HEK293 (cell line): Measurements from ENCODE around the gene KLHL6.
"Not testable (repeated sequence)": the region's sequence is repeated elsewhere in the genome, so short reads cannot be mapped to it uniquely, and the experiment has no call there.

Experiments used
- CTCF ChIA-PET: fragments of 350-600 bp; formaldehyde crosslinking; extraction: SDS; loops from one replicate; lab custom pipeline; 2021; ENCODE audit warnings: antibody characterized with exemption; lab: Yijun Ruan, JAX
- POLR2A ChIA-PET: fragments of 300-600 bp; formaldehyde crosslinking; extraction: SDS; loops from one replicate; lab custom pipeline; 2020; ENCODE audit warnings: antibody characterized with exemption, inconsistent platforms; lab: Yijun Ruan, JAX
- H3K27ac ChIP-seq: fragments of 200-500 bp; sonication (Bioruptor generic); 2 replicates; pipeline ENCODE4 v1.5.1; 2014; ENCODE audit warnings: low read depth, low read length, control low read depth, inconsistent platforms; ENCODE audit errors: extremely low read depth
- H3K36me3 ChIP-seq, 2 experiments: fragments of 200-500 bp in 1 of 2; sonication (Bioruptor generic) in 1 of 2; 1 replicate in 1 of 2; 2 replicates in 1 of 2; pipeline ENCODE4 v1.5.1; 2014 to 2017; ENCODE audit warnings: inconsistent platforms in 2 of 2, low read length in 2 of 2; ENCODE audit not compliant: control insufficient read depth in 2 of 2, insufficient read depth in 1 of 2
- H3K4me1 ChIP-seq: fragments of 200-500 bp; sonication (Bioruptor generic); 2 replicates; pipeline ENCODE4 v1.5.1; 2014; ENCODE audit warnings: mild to moderate bottlenecking, low read length, inconsistent platforms; ENCODE audit not compliant: control insufficient read depth, insufficient read depth
- H3K4me3 ChIP-seq: 2 replicates; pipeline ENCODE4 v1.5.1; 2011; ENCODE audit warnings: low read depth, mild to moderate bottlenecking, control low read depth, low read length, moderate library complexity
- H3K9me3 ChIP-seq: fragments of 200-500 bp; sonication (Bioruptor generic); 2 replicates; pipeline ENCODE4 v1.5.1; 2014; ENCODE audit warnings: low read depth, low read length, inconsistent platforms; ENCODE audit not compliant: control insufficient read depth, insufficient read depth
- ELK4 ChIP-seq: IDR thresholded peaks from 2 replicates; pipeline ENCODE4 v1.6.1; 2011; ENCODE audit warnings: mild to moderate bottlenecking, low read depth, low read length, borderline replicate concordance
- IKZF3 ChIP-seq: fragments of 450-650 bp; IDR thresholded peaks from 2 replicates; pipeline ENCODE4 v1.5.0; 2018; ENCODE audit warnings: missing biosample characterization, mild to moderate bottlenecking, missing genetic modification characterization, moderate library complexity
- SETDB1 ChIP-seq: IDR thresholded peaks from one replicate; pipeline ENCODE4 v1.6.1; 2017; ENCODE audit warnings: mild to moderate bottlenecking, low read length, moderate library complexity, mixed read lengths; ENCODE audit not compliant: insufficient read length
- YY2 ChIP-seq: fragments of 450-650 bp; formaldehyde crosslinking; IDR thresholded peaks from 2 replicates; pipeline ENCODE4 v1.5.1; 2016; ENCODE audit warnings: missing biosample characterization, missing genetic modification characterization
- ZBTB11 ChIP-seq: fragments of 450-650 bp; formaldehyde crosslinking; conservative IDR thresholded peaks from 2 replicates; pipeline ENCODE4 v1.5.1; 2016; ENCODE audit warnings: low read depth, missing biosample characterization, missing genetic modification characterization
- ZFP37 ChIP-seq: fragments of 450-650 bp; formaldehyde crosslinking; IDR thresholded peaks from 2 replicates; pipeline ENCODE4 v1.5.1; 2016; ENCODE audit warnings: missing biosample characterization, missing genetic modification characterization
- ZNF140 ChIP-seq: fragments of 450-650 bp; formaldehyde crosslinking; IDR thresholded peaks from 2 replicates; pipeline ENCODE4 v1.5.1; 2016; ENCODE audit warnings: missing biosample characterization, missing genetic modification characterization
- ZNF146 ChIP-seq: fragments of 450-650 bp; formaldehyde crosslinking; IDR thresholded peaks from 2 replicates; pipeline ENCODE4 v1.5.1; 2016; ENCODE audit warnings: missing biosample characterization, missing genetic modification characterization
- ZNF19 ChIP-seq: fragments of 450-650 bp; formaldehyde crosslinking; IDR thresholded peaks from 2 replicates; pipeline ENCODE4; 2016; ENCODE audit warnings: missing biosample characterization, missing genetic modification characterization, low read depth
- ZNF214 ChIP-seq: fragments of 450-650 bp; formaldehyde crosslinking; IDR thresholded peaks from 2 replicates; pipeline ENCODE4 v1.5.1; 2017; ENCODE audit warnings: missing biosample characterization, mild to moderate bottlenecking, missing genetic modification characterization, borderline replicate concordance
- ZNF26 ChIP-seq: fragments of 450-650 bp; formaldehyde crosslinking; IDR thresholded peaks from 2 replicates; pipeline ENCODE4 v1.5.1; 2016; ENCODE audit warnings: missing biosample characterization, missing genetic modification characterization
- ZNF529 ChIP-seq: fragments of 450-650 bp; formaldehyde crosslinking; IDR thresholded peaks from 2 replicates; pipeline ENCODE4 v1.5.1; 2017; ENCODE audit warnings: missing genetic modification characterization, missing biosample characterization; ENCODE audit not compliant: insufficient replicate concordance
- ZNF530 ChIP-seq: fragments of 450-650 bp; formaldehyde crosslinking; IDR thresholded peaks from 2 replicates; pipeline ENCODE4 v1.5.1; 2016; ENCODE audit warnings: low read depth, missing biosample characterization, missing genetic modification characterization
- ZNF549 ChIP-seq: fragments of 450-650 bp; IDR thresholded peaks from 2 replicates; pipeline ENCODE4 v1.5.1; 2018; ENCODE audit warnings: missing biosample characterization, missing genetic modification characterization, mild to moderate bottlenecking, inconsistent platforms, moderate library complexity
- TF ChIP-seq, protein P1 (sequence below): fragments of 450-650 bp; formaldehyde crosslinking; IDR thresholded peaks from 2 replicates; pipeline ENCODE4 v1.5.1; 2017; ENCODE audit warnings: missing biosample characterization, missing genetic modification characterization

The KLHL6 gene

GRCh38 chr3:183529185-183529584 is 26.3 kb downstream of the KLHL6 start (continued):
- TF ChIP-seq ZBTB11 (tag by site-specific recombination) (no peak), ZNF529 (tag by site-specific recombination) (no peak), ZNF140 (tag by site-specific recombination) (no peak), ZNF26 (tag by site-specific recombination) (no peak)

DNA sequence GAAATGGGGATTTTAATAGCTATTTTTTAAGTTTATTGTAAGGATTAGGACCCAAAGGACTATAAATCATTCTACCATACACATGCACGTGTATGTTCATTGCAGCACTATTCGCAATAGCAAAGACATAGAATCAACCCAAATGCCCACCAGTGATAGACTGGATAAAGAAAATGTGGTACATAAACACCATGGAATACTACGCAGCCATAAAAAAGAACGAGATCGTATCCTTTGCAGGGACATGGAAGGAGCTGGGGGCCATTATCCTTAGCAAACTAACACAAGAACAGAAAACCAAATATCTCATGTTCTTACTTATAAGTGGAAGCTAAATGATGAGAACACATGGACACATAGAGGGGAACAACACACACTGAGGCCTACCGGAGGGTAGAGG is 26.7 kb downstream of the KLHL6 start:
- CTCF ChIA-PET = interaction anchor here (0.6 kb wide), 1 partner anchor 356 kb away, joined by 3 read pairs; the partner anchor contains the start of gene PARL
- not testable (repeated sequence) for H3K4me1 ChIP-seq, H3K4me3 ChIP-seq

GRCh38 chr3:183527428-183528379 is 27.8 kb downstream of the KLHL6 start:
- ChIA-PET CTCF (interaction anchor here (0.6 kb wide), 2 partner anchors 29 to 57 kb away, joined by 3 to 6 read pairs; no protein-coding TSS in a partner anchor), POLR2A (no interaction called here)
- H3K4me1 ChIP-seq = no peaks in the 10 kb centered on the region
- TF ChIP-seq, protein P1, sequence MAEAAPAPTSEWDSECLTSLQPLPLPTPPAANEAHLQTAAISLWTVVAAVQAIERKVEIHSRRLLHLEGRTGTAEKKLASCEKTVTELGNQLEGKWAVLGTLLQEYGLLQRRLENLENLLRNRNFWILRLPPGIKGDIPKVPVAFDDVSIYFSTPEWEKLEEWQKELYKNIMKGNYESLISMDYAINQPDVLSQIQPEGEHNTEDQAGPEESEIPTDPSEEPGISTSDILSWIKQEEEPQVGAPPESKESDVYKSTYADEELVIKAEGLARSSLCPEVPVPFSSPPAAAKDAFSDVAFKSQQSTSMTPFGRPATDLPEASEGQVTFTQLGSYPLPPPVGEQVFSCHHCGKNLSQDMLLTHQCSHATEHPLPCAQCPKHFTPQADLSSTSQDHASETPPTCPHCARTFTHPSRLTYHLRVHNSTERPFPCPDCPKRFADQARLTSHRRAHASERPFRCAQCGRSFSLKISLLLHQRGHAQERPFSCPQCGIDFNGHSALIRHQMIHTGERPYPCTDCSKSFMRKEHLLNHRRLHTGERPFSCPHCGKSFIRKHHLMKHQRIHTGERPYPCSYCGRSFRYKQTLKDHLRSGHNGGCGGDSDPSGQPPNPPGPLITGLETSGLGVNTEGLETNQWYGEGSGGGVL = no peak
- no peak for TF ChIP-seq IKZF3
- TF ChIP-seq ZFP37 (tag by site-specific recombination) = no peak
- no peak for TF ChIP-seq ELK4
- TF ChIP-seq YY2 (tag by site-specific recombination) = no peak
- TF ChIP-seq ZNF530 = no peak
- TF ChIP-seq ZNF19 (tag by site-specific recombination) = no peak
- TF ChIP-seq ZNF549 (tag by site-specific recombination) = no peak
- no peak for TF ChIP-seq SETDB1
- no peak for TF ChIP-seq ZNF214
- TF ChIP-seq, all 188 proteins: peak for 0
- Histone ChIP-seq H3K9me3 (no peaks in the 10 kb centered on the region), H3K27ac (no peak overlapping the region), H3K4me3 (no peak overlapping the region), H3K36me3 (no peaks in the 10 kb centered on the region)

More for the DNA sequence above, 26.7 kb downstream of the KLHL6 start:
- H3K9me3 ChIP-seq, POLR2A ChIA-PET, H3K36me3 ChIP-seq: not testable (repeated sequence)
- peak; percentile 65 for TF ChIP-seq ZNF146 (tag by site-specific recombination)
- TF ChIP-seq, all 188 proteins: peak for 1; not testable (repeated sequence) for 187
- H3K27ac ChIP-seq = not testable (repeated sequence)
